ENCODE results near the gene KRT28. TPM values are rescaled to one million over a fixed set of nuclear protein-coding genes. Genes with fewer than 3 reads are reported as not detected.

Gene KRT28
- total RNA-seq, 1 donor = not detected

GRCh38 chr17:40777459-40777858 is 22.3 kb downstream of the KRT28 start:
- Histone ChIP-seq H3K79me2 (ENCODE audit: insufficient read depth, low read length) (no peaks in the 10 kb centered on the region), H3K9me3 (ENCODE audit: low read depth, low read length) (no peaks in the 10 kb centered on the region), H3K4me3 (ENCODE audit: insufficient read depth, low read length) (no peak overlapping the region), H3K4me1 (ENCODE audit: insufficient read depth, low read length) (no peaks in the 10 kb centered on the region), H3K27ac (ENCODE audit: low read depth, low read length) (no peak overlapping the region), H2AFZ (ENCODE audit: low read length) (no peak overlapping the region), H3K4me2 (ENCODE audit: insufficient read depth, low read length) (no peak overlapping the region), H3K36me3 (ENCODE audit: insufficient read depth, low read length) (no peaks in the 10 kb centered on the region), H4K20me1 (ENCODE audit: insufficient read depth, low read length) (no peaks in the 10 kb centered on the region), H3K27me3 (ENCODE audit: insufficient read depth, low read length) (peaks cover 64% of the 10 kb centered on the region)
- TF ChIP-seq CTCF (IDR thresholded peaks at IDR 0.05; ENCODE audit: extremely low read depth, low read depth, low read length) = no peak
- no peak for DNase-seq (ENCODE audit: insufficient read length, low spot score, missing footprints)

DNA sequence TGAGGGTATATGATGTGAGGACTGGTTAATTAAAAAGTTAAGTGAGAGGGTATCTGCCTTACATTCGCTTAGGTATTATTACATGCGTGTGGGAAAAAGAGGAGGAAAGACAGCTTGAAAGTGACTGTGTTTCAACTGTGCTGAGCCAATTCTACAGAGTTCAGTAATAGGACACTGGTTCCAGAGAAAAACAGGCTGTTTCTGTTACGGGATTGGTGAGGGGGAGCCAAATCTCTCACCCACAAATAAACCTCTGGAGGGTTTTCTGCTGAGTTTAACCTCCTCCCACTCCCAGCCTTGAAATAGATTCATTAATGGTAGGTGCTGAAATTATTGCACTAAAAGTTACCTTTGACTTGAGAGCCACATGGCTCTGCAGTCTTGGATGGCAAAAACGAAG is 23.8 kb downstream of the KRT28 start:
- Histone ChIP-seq H3K27me3 (ENCODE audit: insufficient read depth, low read length) (peaks cover 75% of the 10 kb centered on the region), H3K4me1 (ENCODE audit: insufficient read depth, low read length) (no peaks in the 10 kb centered on the region), H3K4me3 (ENCODE audit: insufficient read depth, low read length) (no peak overlapping the region), H3K27ac (ENCODE audit: low read depth, low read length) (no peak overlapping the region), H3K36me3 (ENCODE audit: insufficient read depth, low read length) (no peaks in the 10 kb centered on the region), H4K20me1 (ENCODE audit: insufficient read depth, low read length) (no peaks in the 10 kb centered on the region), H3K9me3 (ENCODE audit: low read depth, low read length) (no peaks in the 10 kb centered on the region), H3K4me2 (ENCODE audit: insufficient read depth, low read length) (no peak overlapping the region), H2AFZ (ENCODE audit: low read length) (no peak overlapping the region), H3K79me2 (ENCODE audit: insufficient read depth, low read length) (no peaks in the 10 kb centered on the region)
- TF ChIP-seq CTCF (IDR thresholded peaks at IDR 0.05; ENCODE audit: extremely low read depth, low read depth, low read length) = no peak
- no peak for DNase-seq (ENCODE audit: insufficient read length, low spot score, missing footprints)

DNA sequence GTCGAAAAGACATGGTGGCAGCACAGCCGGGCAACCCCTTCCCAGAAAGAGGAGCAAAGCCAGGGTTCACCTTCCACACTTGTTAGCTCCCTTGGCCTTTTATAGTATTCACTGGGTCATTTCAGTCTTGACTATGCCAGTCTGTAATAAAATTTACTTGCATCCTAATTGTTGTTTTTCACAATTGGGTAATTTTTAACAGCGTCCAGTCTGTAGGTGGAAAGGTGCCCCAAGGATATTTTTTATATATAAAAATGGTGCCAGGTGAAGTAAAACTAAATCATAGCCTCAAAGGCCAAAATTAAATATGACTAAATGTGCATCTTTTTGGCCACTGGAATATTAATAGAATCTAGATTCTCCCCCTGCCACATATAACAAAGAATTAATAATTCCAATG is 27.7 kb downstream of the KRT28 start, which contains the start of gene KRT26:
KRT26 (minus strand) TSS at position 101 of the 400 bp plus-strand sequence; CDS start at position 13, 88 bp downstream.
- H3K27ac ChIP-seq (ENCODE audit: low read depth, low read length) = no peak within 1 kb of the TSS
- H3K9me3 ChIP-seq (ENCODE audit: low read depth, low read length) = no peaks in the 10 kb centered on the region
- no peak within 1 kb of the TSS for H2AFZ ChIP-seq (ENCODE audit: low read length)
- TF ChIP-seq CTCF (IDR thresholded peaks at IDR 0.05; ENCODE audit: extremely low read depth, low read depth, low read length) = no peak
- H3K4me3 ChIP-seq (ENCODE audit: insufficient read depth, low read length) = no peak within 1 kb of the TSS
- no peak for DNase-seq (ENCODE audit: insufficient read length, low spot score, missing footprints)
- H3K4me2 ChIP-seq (ENCODE audit: insufficient read depth, low read length) = no peak within 1 kb of the TSS
- no peaks in the 10 kb centered on the region for H3K79me2 ChIP-seq (ENCODE audit: insufficient read depth, low read length)
- H3K27me3 ChIP-seq (ENCODE audit: insufficient read depth, low read length) = peaks cover 57% of the 10 kb centered on the region
- no peaks in the 10 kb centered on the region for H3K36me3 ChIP-seq (ENCODE audit: insufficient read depth, low read length)
- H3K4me1 ChIP-seq (ENCODE audit: insufficient read depth, low read length) = no peaks in the 10 kb centered on the region
- H4K20me1 ChIP-seq (ENCODE audit: insufficient read depth, low read length) = no peaks in the 10 kb centered on the region

- H3K27ac ChIP-seq (ENCODE audit: low read depth, low read length) = no peak overlapping the region
These were observed 34.1 kb downstream of the KRT28 start for GRCh38 chr17:40765657-40766056.

More at GRCh38 chr17:40765657-40766056, 34.1 kb downstream of the KRT28 start:
- no peaks in the 10 kb centered on the region for H3K36me3 ChIP-seq (ENCODE audit: insufficient read depth, low read length)
- no peak overlapping the region for H2AFZ ChIP-seq (ENCODE audit: low read length)
- peaks cover 13% of the 10 kb centered on the region for H3K27me3 ChIP-seq (ENCODE audit: insufficient read depth, low read length)
- no peak overlapping the region for H3K4me2 ChIP-seq (ENCODE audit: insufficient read depth, low read length)
- no peaks in the 10 kb centered on the region for H4K20me1 ChIP-seq (ENCODE audit: insufficient read depth, low read length)
- H3K79me2 ChIP-seq (ENCODE audit: insufficient read depth, low read length) = no peaks in the 10 kb centered on the region
- no peak for TF ChIP-seq CTCF (IDR thresholded peaks at IDR 0.05; ENCODE audit: extremely low read depth, low read depth, low read length)
- H3K4me3 ChIP-seq (ENCODE audit: insufficient read depth, low read length) = no peak overlapping the region
- peaks cover 9% of the 10 kb centered on the region for H3K9me3 ChIP-seq (ENCODE audit: low read depth, low read length)
- no peaks in the 10 kb centered on the region for H3K4me1 ChIP-seq (ENCODE audit: insufficient read depth, low read length)
- no peak for DNase-seq (ENCODE audit: insufficient read length, low spot score, missing footprints)

All from osteoblast (primary cell).